Endothelial cell of umbilical vein (primary cell): ENCODE measurements around the gene PRDM16. TPM values are rescaled to one million over a fixed set of nuclear protein-coding genes. Genes with fewer than 3 reads are reported as not detected.

Experiments used
- BruUV-seq: library from RNA; stranded (reverse); fragments of 400-500 nt; replicated peaks from 2 replicates; lab custom pipeline; 2021; lab: Mats Ljungman, UMichigan
- CTCF ChIA-PET: fragments of 300-600, 350-600 bp; sonication (Branson Sonifier 250); formaldehyde crosslinking; loops from one replicate; lab custom pipeline; 2021; ENCODE audit warnings: antibody characterized with exemption, inconsistent platforms; lab: Charles Lee
- POLR2A ChIA-PET: fragments of 300-600, 350-600 bp; sonication (Branson Sonifier 250); formaldehyde crosslinking; loops from one replicate; lab custom pipeline; 2021; ENCODE audit warnings: antibody characterized with exemption, inconsistent platforms; lab: Charles Lee
- DNase-seq: peaks from one replicate; pipeline ENCODE4 v3.0.0-alpha.2; 2011; ENCODE audit warnings: low read depth, low spot score
- FAIRE-seq: peaks from 2 replicates; lab custom pipeline; 2011; peaks lifted over from hg19 to GRCh38; lab: Jason Lieb, UNC
- H2AFZ ChIP-seq: 2 replicates; pipeline ENCODE4 v1.6.0; 2012; ENCODE audit warnings: low read depth, low read length, control low read depth, inconsistent platforms
- H3K27ac ChIP-seq: 2 replicates; pipeline ENCODE4 v1.5.1; 2011; ENCODE audit warnings: low read depth, mild to moderate bottlenecking, control low read depth, low read length, moderate library complexity; ENCODE audit not compliant: insufficient read depth
- H3K27me3 ChIP-seq, 2 experiments: 2 replicates each; pipeline versions ENCODE4 v1.6.0 to v1.6.1; 2011; ENCODE audit warnings: low read length in 2 of 2, mixed read lengths in 1 of 2; ENCODE audit not compliant: control insufficient read depth in 2 of 2, insufficient read depth in 2 of 2
- H3K36me3 ChIP-seq, 2 experiments: 2 replicates in 1 of 2; 3 replicates in 1 of 2; pipeline ENCODE4 v1.5.1; 2011; ENCODE audit warnings: low read length in 2 of 2, mild to moderate bottlenecking in 1 of 2, moderate library complexity in 1 of 2; ENCODE audit not compliant: control insufficient read depth in 2 of 2, insufficient read depth in 2 of 2; ENCODE audit errors: extremely low read depth in 1 of 2
- H3K4me1 ChIP-seq: 3 replicates; pipeline ENCODE4 v1.5.1; 2011; ENCODE audit warnings: mild to moderate bottlenecking, low read length; ENCODE audit not compliant: control insufficient read depth, insufficient read depth; ENCODE audit errors: extremely low read depth
- H3K4me2 ChIP-seq: 2 replicates; pipeline ENCODE4 v1.6.1; 2011; ENCODE audit warnings: low read length, control low read depth, mixed read lengths; ENCODE audit not compliant: insufficient read depth
- H3K4me3 ChIP-seq, 3 experiments: fragments of 200-600 bp in 1 of 3; sonication (generic), shearing (Covaris generic) in 1 of 3; replicated peaks in 1 of 3; 2 replicates each; pipeline ENCODE4 v1.5.1; 2011 to 2016; ENCODE audit warnings: control low read depth in 3 of 3, low read length in 3 of 3, mild to moderate bottlenecking in 2 of 3, inconsistent platforms in 1 of 3, low read depth in 1 of 3, moderate library complexity in 1 of 3; ENCODE audit not compliant: insufficient read depth in 1 of 3
- H3K79me2 ChIP-seq: 2 replicates; pipeline ENCODE4 v1.6.0; 2012; ENCODE audit warnings: low read length, inconsistent platforms; ENCODE audit not compliant: control insufficient read depth, insufficient read depth
- H3K9ac ChIP-seq: replicated peaks from 2 replicates; pipeline ENCODE3; 2011; ENCODE audit warnings: low read length, control low read depth; ENCODE audit not compliant: insufficient read depth; ENCODE audit errors: extremely low read depth
- H3K9me1 ChIP-seq: replicated peaks from 3 replicates; pipeline ENCODE4 v1.6.0; 2011; ENCODE audit warnings: mild to moderate bottlenecking, low read length; ENCODE audit not compliant: control insufficient read depth, insufficient read depth; ENCODE audit errors: extremely low read depth
- H3K9me3 ChIP-seq: replicated peaks from 2 replicates; pipeline ENCODE4 v1.5.1; 2012; ENCODE audit warnings: low read length, inconsistent platforms; ENCODE audit not compliant: control insufficient read depth, insufficient read depth
- H4K20me1 ChIP-seq: replicated peaks from 2 replicates; pipeline ENCODE3; 2011; ENCODE audit warnings: mild to moderate bottlenecking, low read length; ENCODE audit not compliant: control insufficient read depth, insufficient read depth; ENCODE audit errors: extremely low read depth
- EZH2 ChIP-seq: IDR thresholded peaks from 2 replicates; pipeline ENCODE4 v1.6.1; 2012; ENCODE audit warnings: borderline replicate concordance, low read depth, mild to moderate bottlenecking, moderate library complexity, low read length, inconsistent platforms; ENCODE audit not compliant: severe bottlenecking
- FOS ChIP-seq: IDR thresholded peaks from 2 replicates; pipeline ENCODE4 v1.6.1; 2011; ENCODE audit warnings: mild to moderate bottlenecking, low read length, moderate library complexity, borderline replicate concordance; ENCODE audit not compliant: insufficient read depth
- GATA2 ChIP-seq: IDR thresholded peaks from 2 replicates; pipeline ENCODE4 v1.7.0; 2011; ENCODE audit warnings: low read depth, mild to moderate bottlenecking, moderate library complexity, mixed read lengths, low read length; ENCODE audit not compliant: insufficient read length, insufficient read depth
- JUN ChIP-seq: IDR thresholded peaks from 2 replicates; pipeline ENCODE4 v1.6.1; 2011; ENCODE audit warnings: borderline replicate concordance, low read depth; ENCODE audit not compliant: insufficient read length, insufficient read depth
- MYC ChIP-seq: IDR thresholded peaks from one replicate; pipeline ENCODE4 v1.6.1; 2011; ENCODE audit warnings: mild to moderate bottlenecking, low read depth, low read length
- POLR2A ChIP-seq: IDR thresholded peaks from 2 replicates; pipeline ENCODE4 v1.6.1; 2012; ENCODE audit warnings: low read depth, mild to moderate bottlenecking, control low read depth, low read length
- POLR2AphosphoS5 ChIP-seq: IDR thresholded peaks from 2 replicates; pipeline ENCODE4 v1.6.1; 2012; ENCODE audit warnings: low read depth, mild to moderate bottlenecking, control low read depth, low read length, moderate library complexity; ENCODE audit not compliant: insufficient read depth
- dilution Hi-C: fragments of 300-500 bp; cut with MboI; formaldehyde crosslinking; loops from one replicate; pipeline ENCODE4 v1.15.0; 2019; ENCODE audit warnings: low sequenced_read_pairs; ENCODE audit not compliant: extremely low pct_ligation_motif_present
- intact Hi-C: fragments of 100-400 bp; cut with micrococcal nuclease; formaldehyde crosslinking; loops from one replicate; pipeline ENCODE4 v1.10.0; 2022
- polyA plus RNA-seq, 4 experiments: library from polyadenylated mRNA; depleted of rRNA in 3 of 4; stranded (reverse) in 3 of 4; unstranded in 1 of 4; fragments of >200 nt; gene quantifications; 2 replicates each; pipeline versions ENCODE4 v1.2.1 to v1.2.3, GENCODE V29; 2011 to 2012; ENCODE audit warnings: missing spikeins in 1 of 4
- total RNA-seq: library from RNA; stranded (reverse); gene quantifications from 2 replicates; pipeline ENCODE4 v1.2.3, GENCODE V29; 2021
- TF ChIP-seq, protein P1 (sequence below), 2 donors: IDR thresholded peaks; 1 replicate in 1 of 2; 2 replicates in 1 of 2; pipeline ENCODE4 v1.5.1; 2011; ENCODE audit warnings: low read length in 2 of 2, mild to moderate bottlenecking in 2 of 2, moderate library complexity in 2 of 2, control low read depth in 1 of 2, inconsistent platforms in 1 of 2, low read depth in 1 of 2; ENCODE audit not compliant: insufficient read depth in 1 of 2; ENCODE audit errors: extremely low read depth in 1 of 2
- TF ChIP-seq, protein P2 (sequence below): IDR thresholded peaks from 2 replicates; pipeline ENCODE4 v1.6.1; 2011; ENCODE audit not compliant: insufficient read depth, insufficient read length

PRDM16 gene
- total and polyA plus RNA-seq, 2 donors (not counting 3 experiments of a cell fraction or from before 2014, with no cell fraction given): not detected

DNA sequence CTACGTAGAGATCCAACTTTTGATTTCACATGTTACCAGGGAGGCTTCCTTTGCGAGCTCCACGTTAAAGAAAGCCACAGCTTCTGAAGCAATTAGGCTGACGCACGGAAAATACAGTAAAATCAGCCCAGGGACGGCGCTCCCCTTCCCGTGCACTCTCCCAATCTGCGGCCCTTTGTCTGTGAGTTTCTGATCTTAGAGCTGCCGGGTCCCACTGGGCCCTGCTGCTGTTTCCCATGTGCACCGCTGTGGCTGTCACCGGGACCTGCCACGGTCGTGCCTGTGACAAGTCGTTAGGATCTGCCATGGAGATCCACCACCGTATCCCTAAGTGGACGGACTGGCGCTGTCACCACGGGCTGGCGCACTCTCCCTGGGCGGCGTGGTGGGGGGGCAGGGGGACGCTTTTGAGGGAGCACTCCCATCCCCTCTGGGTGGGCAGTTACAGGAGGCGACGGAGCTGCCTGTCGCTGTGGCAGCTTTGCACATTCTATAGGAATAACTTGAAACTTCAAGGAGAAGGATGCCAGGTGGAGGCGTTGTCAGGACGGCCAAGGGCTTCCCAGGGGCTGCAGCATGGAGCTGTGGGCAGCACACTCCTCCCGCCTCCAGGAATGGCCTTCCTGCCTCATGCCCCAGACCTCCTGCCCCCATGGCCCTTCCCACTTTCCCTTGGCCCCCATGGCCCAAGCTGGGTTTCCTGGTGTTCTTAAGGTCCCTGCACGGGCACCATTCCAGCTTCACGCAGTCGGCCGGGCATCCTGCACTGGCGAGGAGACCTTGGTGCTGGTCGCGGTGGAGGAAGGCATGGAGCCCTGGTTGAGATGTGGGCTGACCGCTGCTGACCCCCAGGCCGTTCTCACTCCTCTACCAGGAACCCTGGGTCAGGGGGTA, 85.1 kb downstream of the PRDM16 start:
- TF ChIP-seq, protein P1, sequence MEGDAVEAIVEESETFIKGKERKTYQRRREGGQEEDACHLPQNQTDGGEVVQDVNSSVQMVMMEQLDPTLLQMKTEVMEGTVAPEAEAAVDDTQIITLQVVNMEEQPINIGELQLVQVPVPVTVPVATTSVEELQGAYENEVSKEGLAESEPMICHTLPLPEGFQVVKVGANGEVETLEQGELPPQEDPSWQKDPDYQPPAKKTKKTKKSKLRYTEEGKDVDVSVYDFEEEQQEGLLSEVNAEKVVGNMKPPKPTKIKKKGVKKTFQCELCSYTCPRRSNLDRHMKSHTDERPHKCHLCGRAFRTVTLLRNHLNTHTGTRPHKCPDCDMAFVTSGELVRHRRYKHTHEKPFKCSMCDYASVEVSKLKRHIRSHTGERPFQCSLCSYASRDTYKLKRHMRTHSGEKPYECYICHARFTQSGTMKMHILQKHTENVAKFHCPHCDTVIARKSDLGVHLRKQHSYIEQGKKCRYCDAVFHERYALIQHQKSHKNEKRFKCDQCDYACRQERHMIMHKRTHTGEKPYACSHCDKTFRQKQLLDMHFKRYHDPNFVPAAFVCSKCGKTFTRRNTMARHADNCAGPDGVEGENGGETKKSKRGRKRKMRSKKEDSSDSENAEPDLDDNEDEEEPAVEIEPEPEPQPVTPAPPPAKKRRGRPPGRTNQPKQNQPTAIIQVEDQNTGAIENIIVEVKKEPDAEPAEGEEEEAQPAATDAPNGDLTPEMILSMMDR (IDR thresholded peaks at IDR 0.05; ENCODE audit: extremely low read depth in 1 of 2, insufficient read depth in 1 of 2, low read depth in 1 of 2, low read length in 2 of 2): no peak
- no peak for TF ChIP-seq EZH2
- no peak for TF ChIP-seq GATA2
- no peak for TF ChIP-seq FOS
- TF ChIP-seq, protein P2, sequence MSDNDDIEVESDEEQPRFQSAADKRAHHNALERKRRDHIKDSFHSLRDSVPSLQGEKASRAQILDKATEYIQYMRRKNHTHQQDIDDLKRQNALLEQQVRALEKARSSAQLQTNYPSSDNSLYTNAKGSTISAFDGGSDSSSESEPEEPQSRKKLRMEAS: no peak
- no peak for TF ChIP-seq JUN
- no peak for TF ChIP-seq MYC
- TF ChIP-seq POLR2AphosphoS5: no peak
- TF ChIP-seq POLR2A: no peak
- H3K4me3 ChIP-seq: no peak overlapping the region
- no peak overlapping the region for H3K9ac ChIP-seq
- no peak overlapping the region for H3K27ac ChIP-seq
- no peaks in the 10 kb centered on the region for H3K4me1 ChIP-seq
- no peaks in the 10 kb centered on the region for H4K20me1 ChIP-seq
- DNase-seq (no peak), FAIRE-seq (no peak)
- peaks cover 1 to 5% of the 10 kb centered on the region in 2 experiments for H3K27me3 ChIP-seq
- ChIA-PET POLR2A (no interaction called here), CTCF (no interaction called here)
- H3K9me3 ChIP-seq: no peaks in the 10 kb centered on the region
- no peak overlapping the region for H3K4me2 ChIP-seq
- BruUV-seq: no TSS peak
- intact Hi-C loops: no loop called here
- no peaks in the 10 kb centered on the region for H3K9me1 ChIP-seq
- dilution Hi-C loops: no loop called here
- no peaks in the 10 kb centered on the region for H3K36me3 ChIP-seq
- no peaks in the 10 kb centered on the region for H3K79me2 ChIP-seq
- no peak overlapping the region for H2AFZ ChIP-seq
